Measurements from ENCODE around the gene SLFN14. TPM values are rescaled to one million over a fixed set of nuclear protein-coding genes. Genes with fewer than 3 reads are reported as not detected.

Gene SLFN14
- total RNA-seq, 4 donors from 2014 or later = 0.29 TPM; not detected in 3

DNA sequence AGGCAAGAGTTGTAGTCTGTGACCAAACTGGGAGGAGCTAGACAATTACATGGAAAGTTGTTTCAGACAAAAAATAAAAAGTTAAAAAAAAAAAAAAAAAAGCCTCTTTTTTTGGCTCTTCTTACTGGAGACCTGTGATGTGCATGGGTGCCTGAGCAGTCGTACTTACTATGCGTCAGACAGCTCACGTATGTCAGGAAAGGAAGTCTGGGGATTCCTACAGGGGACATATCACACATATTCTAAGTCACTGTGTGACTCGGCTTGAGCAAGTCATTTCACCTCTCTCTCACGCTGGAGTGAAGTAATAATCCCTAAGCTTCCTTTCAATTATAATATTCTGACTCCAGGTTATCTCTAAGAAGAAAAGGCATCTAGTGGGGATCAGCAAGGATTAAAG, 6.0 kb downstream of the SLFN14 start:
- H3K36me3 ChIP-seq = no peaks in the 10 kb centered on the region
- DNase-seq = no peak
- 80 to 81% methylated on average over 5 of the region's 5 CpGs for WGBS, 2 donors
- no peaks in the 10 kb centered on the region for H3K4me1 ChIP-seq
- no peak overlapping the region for H3K4me3 ChIP-seq (replicated peaks in 1 of 3)
- no peak overlapping the region for H3K27ac ChIP-seq
- no peaks in the 10 kb centered on the region for H3K27me3 ChIP-seq
- intact Hi-C loops (cut with DNase I) = no loop called here
- no peaks in the 10 kb centered on the region for H3K9me3 ChIP-seq
- no peak for TF ChIP-seq POLR2A (IDR thresholded peaks at IDR 0.05)
- TF ChIP-seq, protein P1, sequence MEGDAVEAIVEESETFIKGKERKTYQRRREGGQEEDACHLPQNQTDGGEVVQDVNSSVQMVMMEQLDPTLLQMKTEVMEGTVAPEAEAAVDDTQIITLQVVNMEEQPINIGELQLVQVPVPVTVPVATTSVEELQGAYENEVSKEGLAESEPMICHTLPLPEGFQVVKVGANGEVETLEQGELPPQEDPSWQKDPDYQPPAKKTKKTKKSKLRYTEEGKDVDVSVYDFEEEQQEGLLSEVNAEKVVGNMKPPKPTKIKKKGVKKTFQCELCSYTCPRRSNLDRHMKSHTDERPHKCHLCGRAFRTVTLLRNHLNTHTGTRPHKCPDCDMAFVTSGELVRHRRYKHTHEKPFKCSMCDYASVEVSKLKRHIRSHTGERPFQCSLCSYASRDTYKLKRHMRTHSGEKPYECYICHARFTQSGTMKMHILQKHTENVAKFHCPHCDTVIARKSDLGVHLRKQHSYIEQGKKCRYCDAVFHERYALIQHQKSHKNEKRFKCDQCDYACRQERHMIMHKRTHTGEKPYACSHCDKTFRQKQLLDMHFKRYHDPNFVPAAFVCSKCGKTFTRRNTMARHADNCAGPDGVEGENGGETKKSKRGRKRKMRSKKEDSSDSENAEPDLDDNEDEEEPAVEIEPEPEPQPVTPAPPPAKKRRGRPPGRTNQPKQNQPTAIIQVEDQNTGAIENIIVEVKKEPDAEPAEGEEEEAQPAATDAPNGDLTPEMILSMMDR (IDR thresholded peaks at IDR 0.05) = no peak

DNA sequence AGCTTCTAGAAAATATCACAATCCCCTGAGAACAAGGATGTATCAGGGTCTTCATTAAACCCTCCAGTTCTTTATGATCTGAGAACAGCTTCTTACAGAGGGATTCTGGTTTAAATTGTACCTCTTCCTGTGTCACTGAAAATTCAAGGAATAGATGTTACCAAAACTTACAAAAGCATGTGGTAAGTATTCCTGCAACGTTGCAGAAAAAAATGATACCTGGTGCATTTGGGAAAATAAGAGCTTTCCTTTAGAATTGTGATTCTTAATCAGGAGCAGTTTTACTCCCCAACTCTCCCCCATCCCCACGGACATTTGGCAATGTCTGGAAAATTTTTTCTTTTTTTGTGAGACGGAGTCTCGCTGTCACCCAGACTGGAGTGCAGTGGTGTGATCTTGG, 7.3 kb downstream of the SLFN14 start:
- no peaks in the 10 kb centered on the region for H3K27me3 ChIP-seq
- no peak overlapping the region for H3K4me3 ChIP-seq (replicated peaks in 1 of 3)
- intact Hi-C loops (cut with DNase I) = no loop called here
- H3K9me3 ChIP-seq = no peaks in the 10 kb centered on the region
- H3K4me1 ChIP-seq = no peaks in the 10 kb centered on the region
- TF ChIP-seq, protein P1 (IDR thresholded peaks at IDR 0.05) = no peak
- TF ChIP-seq POLR2A (IDR thresholded peaks at IDR 0.05) = no peak
- no peak overlapping the region for H3K27ac ChIP-seq
- no peaks in the 10 kb centered on the region for H3K36me3 ChIP-seq
- 67 to 68% methylated on average over 4 of the region's 4 CpGs for WGBS, 2 donors
- no peak for DNase-seq

- Histone ChIP-seq H3K36me3 (no peaks in the 10 kb centered on the region), H3K4me1 (no peaks in the 10 kb centered on the region), H3K4me3 (replicated peaks in 1 of 3) (no peak overlapping the region), H3K9me3 (no peaks in the 10 kb centered on the region), H3K27me3 (peaks cover 3% of the 10 kb centered on the region), H3K27ac (no peak overlapping the region)
- TF ChIP-seq, protein P1 (IDR thresholded peaks at IDR 0.05) = no peak
- no peak for TF ChIP-seq POLR2A (IDR thresholded peaks at IDR 0.05)
- 65 to 77% methylated on average over 1 of the region's 1 CpG for WGBS, 2 donors
- intact Hi-C loops (cut with DNase I) = no loop called here
- DNase-seq = no peak
Measured at GRCh38 chr17:35548978-35549377, 11.6 kb downstream of the SLFN14 start.

DNA sequence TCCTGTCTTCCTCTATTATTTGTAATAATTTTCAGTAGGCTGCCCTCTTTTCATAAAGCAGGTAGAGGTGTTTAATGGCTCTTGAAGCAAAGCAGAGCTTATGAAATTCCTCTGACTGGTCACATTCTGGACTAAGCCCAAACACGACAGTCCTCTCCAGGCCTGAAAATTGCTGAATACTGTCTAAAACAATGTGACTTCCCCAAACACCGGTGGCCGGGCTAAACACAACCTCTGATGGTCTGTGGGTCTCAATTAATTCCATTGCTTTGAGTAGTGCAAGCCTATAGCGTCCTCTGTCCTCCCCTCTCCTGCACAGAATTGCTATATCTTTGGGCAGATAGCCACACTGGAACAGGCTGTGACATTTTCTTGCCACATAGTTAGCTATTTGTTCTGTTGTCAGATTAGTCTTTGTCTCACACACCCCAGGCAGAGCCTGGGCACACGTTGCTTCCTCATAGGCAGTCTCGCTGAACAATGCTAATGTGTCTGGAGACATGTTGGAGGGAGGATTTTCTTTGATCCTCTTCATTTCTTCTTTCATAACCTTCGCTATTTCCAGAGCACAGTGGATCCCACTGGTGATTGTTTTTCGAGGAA, 12.3 kb downstream of the SLFN14 start:
- intact Hi-C loops (cut with DNase I) = no loop called here
- Histone ChIP-seq H3K4me1 (no peaks in the 10 kb centered on the region), H3K27me3 (peaks cover 3% of the 10 kb centered on the region), H3K4me3 (replicated peaks in 1 of 3) (no peak overlapping the region), H3K9me3 (no peaks in the 10 kb centered on the region), H3K27ac (no peak overlapping the region), H3K36me3 (no peaks in the 10 kb centered on the region)
- WGBS, 2 donors = 62 to 65% methylated on average over 8 of the region's 8 CpGs
- TF ChIP-seq POLR2A (IDR thresholded peaks at IDR 0.05) = no peak
- TF ChIP-seq, protein P1 (IDR thresholded peaks at IDR 0.05) = no peak
- DNase-seq = no peak

GRCh38 chr17:35546487-35546886, 14.1 kb downstream of the SLFN14 start:
- WGBS, 2 donors = 83 to 85% methylated on average over 1 of the region's 1 CpG
- H3K9me3 ChIP-seq = no peaks in the 10 kb centered on the region
- H3K27me3 ChIP-seq = peaks cover 3% of the 10 kb centered on the region
- intact Hi-C loops (cut with DNase I) = no loop called here
- DNase-seq = no peak
- no peak overlapping the region for H3K27ac ChIP-seq
- no peak overlapping the region for H3K4me3 ChIP-seq (replicated peaks in 1 of 3)
- no peaks in the 10 kb centered on the region for H3K36me3 ChIP-seq
- no peaks in the 10 kb centered on the region for H3K4me1 ChIP-seq
- TF ChIP-seq, protein P1 (IDR thresholded peaks at IDR 0.05) = no peak
- TF ChIP-seq POLR2A (IDR thresholded peaks at IDR 0.05) = no peak

All from thyroid gland (tissue), 4 donors.